ENCODE data around the gene PNMA1. TPM values are rescaled to one million over a fixed set of nuclear protein-coding genes. Genes with fewer than 3 reads are reported as not detected.

Gene PNMA1
- total RNA-seq, 1 experiment from 2014 or later = 24.6 TPM

DNA sequence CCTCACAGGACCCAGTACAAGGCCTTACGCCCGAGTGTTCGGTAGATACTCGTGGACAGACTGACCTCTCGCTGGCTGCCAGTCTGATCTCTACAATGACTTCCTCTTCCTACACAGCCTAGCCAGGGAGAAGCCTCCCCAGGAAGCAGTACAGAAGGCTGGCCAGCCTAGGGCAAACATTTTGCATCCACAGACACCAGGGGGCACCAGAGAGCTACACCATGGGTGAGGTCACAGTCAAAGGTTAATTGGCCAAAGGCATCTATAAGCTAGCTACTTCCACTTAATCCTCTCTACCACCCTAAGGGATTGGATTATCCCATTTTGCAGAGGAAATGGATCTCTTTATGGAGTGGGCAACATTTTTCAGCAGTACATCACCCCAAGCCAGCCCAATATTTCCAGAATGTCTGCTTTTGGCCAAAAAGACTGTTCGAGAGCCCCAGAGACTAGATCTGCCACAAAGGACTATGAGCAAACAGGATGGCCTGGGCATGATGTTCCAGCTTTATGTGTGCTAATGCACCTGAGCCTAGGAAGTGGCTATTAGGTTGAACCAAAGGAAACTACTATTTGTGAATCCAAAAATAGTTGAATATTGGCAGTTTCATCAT is 14.6 kb upstream of the PNMA1 start:
- Histone ChIP-seq H3K4me1 (ENCODE audit: control insufficient read depth in 1 of 2, insufficient read depth in 2 of 2, low read length in 2 of 2) (peaks cover 3 to 21% of the 10 kb centered on the region in 2 experiments; a peak in 3 of 4 replicates), H3K9me2 (ENCODE audit: insufficient read depth) (no peaks in the 10 kb centered on the region), H3K79me2 (ENCODE audit: insufficient read depth, low read length) (peaks cover 3% of the 10 kb centered on the region; the same call in 1 of the 2 replicates), H4K20me1 (ENCODE audit: insufficient read depth) (no peaks in the 10 kb centered on the region; the same call in 1 of the 2 replicates), H3K27ac (ENCODE audit: low read depth, low read length) (0 out of 2 replicates have a peak overlapping the region, but pooled peaks have one; percentile 1), H3K9ac (ENCODE audit: low read length) (no peak overlapping the region), H3K4me2 (ENCODE audit: low read length) (no peak overlapping the region), H3K9me3 (ENCODE audit: control insufficient read depth in 1 of 2, insufficient read depth in 1 of 2, low read depth in 1 of 2, low read length in 2 of 2) (no peaks in the 10 kb centered on the region), H3K27me3 (ENCODE audit: insufficient read depth, low read length) (no peaks in the 10 kb centered on the region), H3K36me3 (ENCODE audit: control insufficient read depth in 1 of 2, insufficient read depth in 2 of 2, low read length in 2 of 2) (peaks cover 9 to 38% of the 10 kb centered on the region in 2 experiments; a peak in 3 of 4 replicates), H3K4me3 (replicated peaks in 1 of 2; ENCODE audit: low read depth in 1 of 2, low read length in 2 of 2) (no peak overlapping the region), H2AFZ (ENCODE audit: low read depth, low read length, poor library complexity, severe bottlenecking) (no peak overlapping the region)
- CTCF ChIA-PET = interaction anchor here (0.6 to 6.2 kb wide), 19 partner anchors 8 to 308 kb away, joined by 3 to 59 read pairs (median 6); partner anchors contain the start of genes COQ6, FAM161B, PTGR2 and ZNF410
- RAD21 ChIA-PET (ENCODE audit: low non-redundant PET in 1 of 2, low total read pairs in 2 of 2, uncharacterized antibody in 2 of 2, unreplicated experiment in 2 of 2) = interaction anchor here (0.5 to 2.1 kb wide), 15 partner anchors 13 to 222 kb away, joined by 3 to 10 read pairs (median 4); partner anchors contain the start of gene PTGR2 (in 2 of the 2)
- TSS peak; percentile 12 for BruUV-seq (replicated peaks)
- TF ChIP-seq, protein P1, sequence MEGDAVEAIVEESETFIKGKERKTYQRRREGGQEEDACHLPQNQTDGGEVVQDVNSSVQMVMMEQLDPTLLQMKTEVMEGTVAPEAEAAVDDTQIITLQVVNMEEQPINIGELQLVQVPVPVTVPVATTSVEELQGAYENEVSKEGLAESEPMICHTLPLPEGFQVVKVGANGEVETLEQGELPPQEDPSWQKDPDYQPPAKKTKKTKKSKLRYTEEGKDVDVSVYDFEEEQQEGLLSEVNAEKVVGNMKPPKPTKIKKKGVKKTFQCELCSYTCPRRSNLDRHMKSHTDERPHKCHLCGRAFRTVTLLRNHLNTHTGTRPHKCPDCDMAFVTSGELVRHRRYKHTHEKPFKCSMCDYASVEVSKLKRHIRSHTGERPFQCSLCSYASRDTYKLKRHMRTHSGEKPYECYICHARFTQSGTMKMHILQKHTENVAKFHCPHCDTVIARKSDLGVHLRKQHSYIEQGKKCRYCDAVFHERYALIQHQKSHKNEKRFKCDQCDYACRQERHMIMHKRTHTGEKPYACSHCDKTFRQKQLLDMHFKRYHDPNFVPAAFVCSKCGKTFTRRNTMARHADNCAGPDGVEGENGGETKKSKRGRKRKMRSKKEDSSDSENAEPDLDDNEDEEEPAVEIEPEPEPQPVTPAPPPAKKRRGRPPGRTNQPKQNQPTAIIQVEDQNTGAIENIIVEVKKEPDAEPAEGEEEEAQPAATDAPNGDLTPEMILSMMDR (IDR thresholded peaks at IDR 0.05 in 2 of 3, conservative IDR thresholded peaks at IDR 0.05 in 1 of 3; ENCODE audit: borderline replicate concordance in 1 of 3, insufficient read depth in 1 of 3, low read depth in 2 of 3, low read length in 2 of 3) = peak; percentile 78 to 93 (median 91)
- TF ChIP-seq, protein P2, sequence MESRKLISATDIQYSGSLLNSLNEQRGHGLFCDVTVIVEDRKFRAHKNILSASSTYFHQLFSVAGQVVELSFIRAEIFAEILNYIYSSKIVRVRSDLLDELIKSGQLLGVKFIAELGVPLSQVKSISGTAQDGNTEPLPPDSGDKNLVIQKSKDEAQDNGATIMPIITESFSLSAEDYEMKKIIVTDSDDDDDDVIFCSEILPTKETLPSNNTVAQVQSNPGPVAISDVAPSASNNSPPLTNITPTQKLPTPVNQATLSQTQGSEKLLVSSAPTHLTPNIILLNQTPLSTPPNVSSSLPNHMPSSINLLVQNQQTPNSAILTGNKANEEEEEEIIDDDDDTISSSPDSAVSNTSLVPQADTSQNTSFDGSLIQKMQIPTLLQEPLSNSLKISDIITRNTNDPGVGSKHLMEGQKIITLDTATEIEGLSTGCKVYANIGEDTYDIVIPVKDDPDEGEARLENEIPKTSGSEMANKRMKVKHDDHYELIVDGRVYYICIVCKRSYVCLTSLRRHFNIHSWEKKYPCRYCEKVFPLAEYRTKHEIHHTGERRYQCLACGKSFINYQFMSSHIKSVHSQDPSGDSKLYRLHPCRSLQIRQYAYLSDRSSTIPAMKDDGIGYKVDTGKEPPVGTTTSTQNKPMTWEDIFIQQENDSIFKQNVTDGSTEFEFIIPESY (IDR thresholded peaks at IDR 0.05; ENCODE audit: extremely low read depth, insufficient replicate concordance, low read length) = no peak
- TF ChIP-seq RAD21 (IDR thresholded peaks at IDR 0.05; ENCODE audit: low read depth) = peak; percentile 98
- ATAC-seq = peak; percentile 93
- POLR2A ChIA-PET = no interaction called here
- DNase-seq (ENCODE audit: low read depth, low spot score) = peak; percentile 61
- intact Hi-C loops (cut with micrococcal nuclease) = loop anchor here (1.0 to 5.0 kb wide), 6 partner anchors 29 to 309 kb away; partner anchors contain the start of genes COQ6 and FAM161B

Data from HCT116 (cell line).